Endothelial cell of umbilical vein (primary cell): ENCODE measurements around the gene MLYCD. TPM values are rescaled to one million over a fixed set of nuclear protein-coding genes. Genes with fewer than 3 reads are reported as not detected.

Experiments
- BruUV-seq: library from RNA; stranded (reverse); fragments of 400-500 nt; replicated peaks from 2 replicates; lab custom pipeline; 2021; lab: Mats Ljungman, UMichigan
- CTCF ChIA-PET: fragments of 300-600, 350-600 bp; sonication (Branson Sonifier 250); formaldehyde crosslinking; loops from one replicate; lab custom pipeline; 2021; ENCODE audit warnings: antibody characterized with exemption, inconsistent platforms; lab: Charles Lee
- POLR2A ChIA-PET: fragments of 300-600, 350-600 bp; sonication (Branson Sonifier 250); formaldehyde crosslinking; loops from one replicate; lab custom pipeline; 2021; ENCODE audit warnings: antibody characterized with exemption, inconsistent platforms; lab: Charles Lee
- DNase-seq: peaks from one replicate; pipeline ENCODE4 v3.0.0-alpha.2; 2011; ENCODE audit warnings: low read depth, low spot score
- FAIRE-seq: peaks from 2 replicates; lab custom pipeline; 2011; peaks lifted over from hg19 to GRCh38; lab: Jason Lieb, UNC
- H2AFZ ChIP-seq: 2 replicates; pipeline ENCODE4 v1.6.0; 2012; ENCODE audit warnings: low read depth, low read length, control low read depth, inconsistent platforms
- H3K27ac ChIP-seq: 2 replicates; pipeline ENCODE4 v1.5.1; 2011; ENCODE audit warnings: low read depth, mild to moderate bottlenecking, control low read depth, low read length, moderate library complexity; ENCODE audit not compliant: insufficient read depth
- H3K27me3 ChIP-seq, 2 experiments: 2 replicates each; pipeline versions ENCODE4 v1.6.0 to v1.6.1; 2011; ENCODE audit warnings: low read length in 2 of 2, mixed read lengths in 1 of 2; ENCODE audit not compliant: control insufficient read depth in 2 of 2, insufficient read depth in 2 of 2
- H3K36me3 ChIP-seq, 2 experiments: 2 replicates in 1 of 2; 3 replicates in 1 of 2; pipeline ENCODE4 v1.5.1; 2011; ENCODE audit warnings: low read length in 2 of 2, mild to moderate bottlenecking in 1 of 2, moderate library complexity in 1 of 2; ENCODE audit not compliant: control insufficient read depth in 2 of 2, insufficient read depth in 2 of 2; ENCODE audit errors: extremely low read depth in 1 of 2
- H3K4me1 ChIP-seq: 3 replicates; pipeline ENCODE4 v1.5.1; 2011; ENCODE audit warnings: mild to moderate bottlenecking, low read length; ENCODE audit not compliant: control insufficient read depth, insufficient read depth; ENCODE audit errors: extremely low read depth
- H3K4me2 ChIP-seq: 2 replicates; pipeline ENCODE4 v1.6.1; 2011; ENCODE audit warnings: low read length, control low read depth, mixed read lengths; ENCODE audit not compliant: insufficient read depth
- H3K4me3 ChIP-seq, 3 experiments: fragments of 200-600 bp in 1 of 3; sonication (generic), shearing (Covaris generic) in 1 of 3; replicated peaks in 1 of 3; 2 replicates each; pipeline ENCODE4 v1.5.1; 2011 to 2016; ENCODE audit warnings: control low read depth in 3 of 3, low read length in 3 of 3, mild to moderate bottlenecking in 2 of 3, inconsistent platforms in 1 of 3, low read depth in 1 of 3, moderate library complexity in 1 of 3; ENCODE audit not compliant: insufficient read depth in 1 of 3
- H3K79me2 ChIP-seq: 2 replicates; pipeline ENCODE4 v1.6.0; 2012; ENCODE audit warnings: low read length, inconsistent platforms; ENCODE audit not compliant: control insufficient read depth, insufficient read depth
- H3K9ac ChIP-seq: replicated peaks from 2 replicates; pipeline ENCODE3; 2011; ENCODE audit warnings: low read length, control low read depth; ENCODE audit not compliant: insufficient read depth; ENCODE audit errors: extremely low read depth
- H3K9me1 ChIP-seq: replicated peaks from 3 replicates; pipeline ENCODE4 v1.6.0; 2011; ENCODE audit warnings: mild to moderate bottlenecking, low read length; ENCODE audit not compliant: control insufficient read depth, insufficient read depth; ENCODE audit errors: extremely low read depth
- H3K9me3 ChIP-seq: replicated peaks from 2 replicates; pipeline ENCODE4 v1.5.1; 2012; ENCODE audit warnings: low read length, inconsistent platforms; ENCODE audit not compliant: control insufficient read depth, insufficient read depth
- H4K20me1 ChIP-seq: replicated peaks from 2 replicates; pipeline ENCODE3; 2011; ENCODE audit warnings: mild to moderate bottlenecking, low read length; ENCODE audit not compliant: control insufficient read depth, insufficient read depth; ENCODE audit errors: extremely low read depth
- CTCF ChIP-seq, 2 donors: IDR thresholded peaks; 1 replicate in 1 of 2; 2 replicates in 1 of 2; pipeline ENCODE4 v1.5.1; 2011; ENCODE audit warnings: low read length in 2 of 2, mild to moderate bottlenecking in 2 of 2, moderate library complexity in 2 of 2, control low read depth in 1 of 2, inconsistent platforms in 1 of 2, low read depth in 1 of 2; ENCODE audit not compliant: insufficient read depth in 1 of 2; ENCODE audit errors: extremely low read depth in 1 of 2
- EZH2 ChIP-seq: IDR thresholded peaks from 2 replicates; pipeline ENCODE4 v1.6.1; 2012; ENCODE audit warnings: borderline replicate concordance, low read depth, mild to moderate bottlenecking, moderate library complexity, low read length, inconsistent platforms; ENCODE audit not compliant: severe bottlenecking
- FOS ChIP-seq: IDR thresholded peaks from 2 replicates; pipeline ENCODE4 v1.6.1; 2011; ENCODE audit warnings: mild to moderate bottlenecking, low read length, moderate library complexity, borderline replicate concordance; ENCODE audit not compliant: insufficient read depth
- GATA2 ChIP-seq: IDR thresholded peaks from 2 replicates; pipeline ENCODE4 v1.7.0; 2011; ENCODE audit warnings: low read depth, mild to moderate bottlenecking, moderate library complexity, mixed read lengths, low read length; ENCODE audit not compliant: insufficient read length, insufficient read depth
- JUN ChIP-seq: IDR thresholded peaks from 2 replicates; pipeline ENCODE4 v1.6.1; 2011; ENCODE audit warnings: borderline replicate concordance, low read depth; ENCODE audit not compliant: insufficient read length, insufficient read depth
- MYC ChIP-seq: IDR thresholded peaks from one replicate; pipeline ENCODE4 v1.6.1; 2011; ENCODE audit warnings: mild to moderate bottlenecking, low read depth, low read length
- POLR2A ChIP-seq: IDR thresholded peaks from 2 replicates; pipeline ENCODE4 v1.6.1; 2012; ENCODE audit warnings: low read depth, mild to moderate bottlenecking, control low read depth, low read length
- POLR2AphosphoS5 ChIP-seq: IDR thresholded peaks from 2 replicates; pipeline ENCODE4 v1.6.1; 2012; ENCODE audit warnings: low read depth, mild to moderate bottlenecking, control low read depth, low read length, moderate library complexity; ENCODE audit not compliant: insufficient read depth
- dilution Hi-C: fragments of 300-500 bp; cut with MboI; formaldehyde crosslinking; loops from one replicate; pipeline ENCODE4 v1.15.0; 2019; ENCODE audit warnings: low sequenced_read_pairs; ENCODE audit not compliant: extremely low pct_ligation_motif_present
- intact Hi-C: fragments of 100-400 bp; cut with micrococcal nuclease; formaldehyde crosslinking; loops from one replicate; pipeline ENCODE4 v1.10.0; 2022
- polyA plus RNA-seq, 4 experiments: library from polyadenylated mRNA; depleted of rRNA in 3 of 4; stranded (reverse) in 3 of 4; unstranded in 1 of 4; fragments of >200 nt; gene quantifications; 2 replicates each; pipeline versions ENCODE4 v1.2.1 to v1.2.3, GENCODE V29; 2011 to 2012; ENCODE audit warnings: missing spikeins in 1 of 4
- total RNA-seq: library from RNA; stranded (reverse); gene quantifications from 2 replicates; pipeline ENCODE4 v1.2.3, GENCODE V29; 2021
- TF ChIP-seq, protein P1 (sequence below): IDR thresholded peaks from 2 replicates; pipeline ENCODE4 v1.6.1; 2011; ENCODE audit not compliant: insufficient read depth, insufficient read length

MLYCD gene
- total and polyA plus RNA-seq, 2 donors (not counting 3 experiments of a cell fraction or from before 2014, with no cell fraction given) = 2.0 to 3.4 TPM

- H3K4me1 ChIP-seq = peaks cover 22% of the 10 kb centered on the region
- H3K27me3 ChIP-seq = no peaks in the 10 kb centered on the region
- no peak overlapping the region for H3K4me2 ChIP-seq
- dilution Hi-C loops = no loop called here
- ChIA-PET CTCF (interaction anchor here (2.1 to 3.4 kb wide), 3 partner anchors 29 to 110 kb away, joined by 14 to 38 read pairs (median 29); no protein-coding TSS in a partner anchor), POLR2A (no interaction called here)
- intact Hi-C loops = loop anchor here (1.0 to 10.0 kb wide), 5 partner anchors 87 to 551 kb away; partner anchors contain the start of gene SLC38A8
- no peak overlapping the region for H3K4me3 ChIP-seq
- peak; percentile 14 for DNase-seq
- H3K36me3 ChIP-seq = peaks cover 2 to 4% of the 10 kb centered on the region in 2 experiments
- no peak overlapping the region for H2AFZ ChIP-seq
- H3K9me1 ChIP-seq = no peaks in the 10 kb centered on the region
- H3K9ac ChIP-seq = no peak overlapping the region
- no peaks in the 10 kb centered on the region for H4K20me1 ChIP-seq
- no TSS peak for BruUV-seq
- H3K79me2 ChIP-seq = peaks cover 4% of the 10 kb centered on the region
- TF ChIP-seq EZH2 = no peak
- no peak for TF ChIP-seq JUN
- TF ChIP-seq GATA2 = no peak
- no peak for TF ChIP-seq CTCF (IDR thresholded peaks at IDR 0.05; ENCODE audit: extremely low read depth in 1 of 2, insufficient read depth in 1 of 2, low read depth in 1 of 2, low read length in 2 of 2)
- TF ChIP-seq POLR2AphosphoS5 = no peak
- no peak for TF ChIP-seq FOS
- TF ChIP-seq, protein P1, sequence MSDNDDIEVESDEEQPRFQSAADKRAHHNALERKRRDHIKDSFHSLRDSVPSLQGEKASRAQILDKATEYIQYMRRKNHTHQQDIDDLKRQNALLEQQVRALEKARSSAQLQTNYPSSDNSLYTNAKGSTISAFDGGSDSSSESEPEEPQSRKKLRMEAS = no peak
- no peak for TF ChIP-seq MYC
- TF ChIP-seq POLR2A = no peak
- no peak for FAIRE-seq
- no peaks in the 10 kb centered on the region for H3K9me3 ChIP-seq
- H3K27ac ChIP-seq = peak overlapping the region; percentile 91
Measured at GRCh38 chr16:83955218-83956130, 56.6 kb downstream of the MLYCD start.
